Measurements from ENCODE around the gene LSR.

GRCh38 chr19:35260694-35261304 is 12.0 kb downstream of the LSR start:
- TF ChIP-seq CTCF (IDR thresholded peaks at IDR 0.05) (no peak), POLR2AphosphoS5 (IDR thresholded peaks at IDR 0.05) (no peak)

Data from esophagus muscularis mucosa (tissue), 3 donors.